ENCODE data around the gene LANCL1.

DNA sequence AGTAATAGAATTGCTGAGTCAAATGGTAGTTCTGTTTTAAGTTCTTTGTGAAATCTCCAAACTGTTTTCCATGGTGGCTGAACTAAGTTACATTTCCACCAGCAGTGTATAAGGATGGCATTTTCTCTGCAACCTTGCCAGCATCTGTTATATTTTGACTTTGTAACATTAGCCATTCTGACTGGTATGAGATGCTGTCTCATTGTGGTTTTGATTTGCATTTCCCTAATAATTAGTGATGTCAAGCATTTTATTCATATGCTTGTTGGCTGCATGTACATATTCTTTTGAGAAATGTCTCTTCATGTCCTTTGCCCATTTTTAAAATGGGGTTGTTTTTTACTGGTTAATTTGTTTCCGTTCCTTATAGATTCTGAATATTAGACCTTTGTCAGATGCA lies 63.9 kb downstream of the LANCL1 start:
- TF ChIP-seq, protein P1, sequence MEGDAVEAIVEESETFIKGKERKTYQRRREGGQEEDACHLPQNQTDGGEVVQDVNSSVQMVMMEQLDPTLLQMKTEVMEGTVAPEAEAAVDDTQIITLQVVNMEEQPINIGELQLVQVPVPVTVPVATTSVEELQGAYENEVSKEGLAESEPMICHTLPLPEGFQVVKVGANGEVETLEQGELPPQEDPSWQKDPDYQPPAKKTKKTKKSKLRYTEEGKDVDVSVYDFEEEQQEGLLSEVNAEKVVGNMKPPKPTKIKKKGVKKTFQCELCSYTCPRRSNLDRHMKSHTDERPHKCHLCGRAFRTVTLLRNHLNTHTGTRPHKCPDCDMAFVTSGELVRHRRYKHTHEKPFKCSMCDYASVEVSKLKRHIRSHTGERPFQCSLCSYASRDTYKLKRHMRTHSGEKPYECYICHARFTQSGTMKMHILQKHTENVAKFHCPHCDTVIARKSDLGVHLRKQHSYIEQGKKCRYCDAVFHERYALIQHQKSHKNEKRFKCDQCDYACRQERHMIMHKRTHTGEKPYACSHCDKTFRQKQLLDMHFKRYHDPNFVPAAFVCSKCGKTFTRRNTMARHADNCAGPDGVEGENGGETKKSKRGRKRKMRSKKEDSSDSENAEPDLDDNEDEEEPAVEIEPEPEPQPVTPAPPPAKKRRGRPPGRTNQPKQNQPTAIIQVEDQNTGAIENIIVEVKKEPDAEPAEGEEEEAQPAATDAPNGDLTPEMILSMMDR (IDR thresholded peaks at IDR 0.05; ENCODE audit: borderline replicate concordance, extremely low read depth, low read length, poor library complexity, severe bottlenecking) = no peak
- TF ChIP-seq EZH2 (IDR thresholded peaks at IDR 0.05; ENCODE audit: borderline replicate concordance, low read depth, low read length, severe bottlenecking) = no peak
